Duodenal mucosa (tissue), 2 donors: ENCODE results near the gene SLA2.
"Not testable (repeated sequence)": the region's sequence is repeated elsewhere in the genome, so short reads cannot be mapped to it uniquely, and the experiment has no call there.

Experiments used
- H3K27ac ChIP-seq: one replicate; pipeline ENCODE4 v1.7.0; 2013; ENCODE audit warnings: low read depth, low read length
- H3K27me3 ChIP-seq, 2 donors: one replicate each; pipeline ENCODE4 v1.7.0; 2013; ENCODE audit warnings: low read length in 2 of 2, control low read depth in 1 of 2; ENCODE audit not compliant: insufficient read depth in 2 of 2, control insufficient read depth in 1 of 2
- H3K36me3 ChIP-seq, 2 donors: one replicate each; pipeline ENCODE4 v1.7.0; 2013; ENCODE audit warnings: low read length in 2 of 2, control low read depth in 1 of 2; ENCODE audit not compliant: insufficient read depth in 2 of 2, control insufficient read depth in 1 of 2
- H3K4me1 ChIP-seq, 2 donors: one replicate each; pipeline ENCODE4 v1.7.0; 2013; ENCODE audit warnings: low read length in 2 of 2, control low read depth in 1 of 2; ENCODE audit not compliant: insufficient read depth in 2 of 2, control insufficient read depth in 1 of 2
- H3K4me3 ChIP-seq, 2 donors: one replicate each; pipeline ENCODE4 v1.7.0; 2013; ENCODE audit warnings: low read length in 2 of 2, low read depth in 1 of 2
- H3K9ac ChIP-seq, 2 donors: one replicate each; pipeline ENCODE4 v1.7.0; 2013; ENCODE audit warnings: low read length in 2 of 2, low read depth in 1 of 2
- H3K9me3 ChIP-seq, 2 donors: one replicate each; pipeline ENCODE4 v1.7.0; 2013; ENCODE audit warnings: low read length in 2 of 2, control low read depth in 1 of 2; ENCODE audit not compliant: control insufficient read depth in 1 of 2

The SLA2 gene

DNA sequence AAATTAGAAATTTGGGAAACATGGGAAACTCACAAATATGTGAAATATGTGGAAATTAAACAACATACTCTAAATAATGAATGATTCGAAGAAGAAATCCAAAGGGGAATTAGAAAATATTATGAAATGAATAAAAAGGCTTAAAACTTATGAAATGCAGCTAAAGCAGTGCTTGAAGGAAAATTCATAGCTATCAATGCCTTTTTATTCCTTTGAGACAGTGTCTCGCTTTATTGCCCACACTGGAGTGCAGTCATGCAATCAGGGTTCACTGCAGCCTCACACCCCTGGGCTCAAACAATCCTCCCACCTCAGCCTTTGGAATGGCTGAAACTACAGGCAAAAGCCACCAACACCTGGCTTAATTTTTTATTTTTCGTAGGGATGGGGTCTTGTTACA, 80.5 kb downstream of the SLA2 start:
- no peaks in the 10 kb centered on the region for H3K36me3 ChIP-seq
- no peak overlapping the region for H3K9ac ChIP-seq
- H3K9me3 ChIP-seq: peaks cover 0 to 3% of the 10 kb centered on the region in 2 donors
- H3K27me3 ChIP-seq: no peaks in the 10 kb centered on the region
- no peak overlapping the region for H3K27ac ChIP-seq
- H3K4me3 ChIP-seq: no peak overlapping the region
- H3K4me1 ChIP-seq: no peaks in the 10 kb centered on the region

DNA sequence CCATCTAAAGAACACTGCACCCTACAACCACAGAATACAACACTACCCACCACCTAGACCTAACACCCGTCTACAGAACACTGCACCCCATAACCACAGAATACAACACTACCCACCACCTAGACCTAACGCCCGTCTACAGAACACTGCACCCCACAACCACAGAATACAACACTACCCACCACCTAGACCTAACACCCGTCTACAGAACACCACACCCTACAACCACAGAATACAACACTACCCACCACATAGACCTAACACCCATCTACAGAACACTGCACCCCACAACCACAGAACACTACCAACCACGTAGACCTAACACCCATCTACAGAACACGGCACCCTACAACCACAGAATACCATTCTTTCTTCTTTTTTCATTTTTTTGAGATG, 81.3 kb downstream of the SLA2 start:
- not testable (repeated sequence) for H3K27ac ChIP-seq, H3K9ac ChIP-seq, H3K27me3 ChIP-seq, H3K9me3 ChIP-seq, H3K4me3 ChIP-seq, H3K4me1 ChIP-seq, H3K36me3 ChIP-seq

DNA sequence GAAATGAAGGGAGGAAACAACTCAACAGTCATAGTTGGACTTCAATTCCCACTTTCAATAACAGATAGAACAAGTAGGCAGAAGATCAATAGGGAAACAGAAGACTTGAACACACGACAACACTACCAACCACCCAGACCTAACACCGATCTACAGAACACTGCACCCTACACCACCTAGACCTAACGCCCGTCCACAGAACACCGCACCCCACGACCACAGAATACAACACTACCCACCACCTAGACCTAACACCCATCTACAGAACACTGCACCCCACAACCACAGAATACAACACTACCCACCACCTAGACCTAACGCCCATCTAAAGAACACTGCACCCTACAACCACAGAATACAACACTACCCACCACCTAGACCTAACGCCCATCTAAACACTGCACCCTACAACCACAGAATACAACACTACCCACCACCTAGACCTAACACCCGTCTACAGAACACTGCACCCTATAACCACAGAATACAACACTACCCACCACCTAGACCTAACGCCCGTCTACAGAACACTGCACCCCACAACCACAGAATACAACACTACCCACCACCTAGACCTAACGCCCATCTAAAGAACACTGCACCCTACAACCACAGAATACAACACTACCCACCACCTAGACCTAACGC, 81.8 kb downstream of the SLA2 start:
- H3K9ac ChIP-seq, H3K9me3 ChIP-seq, H3K27me3 ChIP-seq, H3K4me3 ChIP-seq, H3K36me3 ChIP-seq, H3K27ac ChIP-seq, H3K4me1 ChIP-seq: not testable (repeated sequence)

DNA sequence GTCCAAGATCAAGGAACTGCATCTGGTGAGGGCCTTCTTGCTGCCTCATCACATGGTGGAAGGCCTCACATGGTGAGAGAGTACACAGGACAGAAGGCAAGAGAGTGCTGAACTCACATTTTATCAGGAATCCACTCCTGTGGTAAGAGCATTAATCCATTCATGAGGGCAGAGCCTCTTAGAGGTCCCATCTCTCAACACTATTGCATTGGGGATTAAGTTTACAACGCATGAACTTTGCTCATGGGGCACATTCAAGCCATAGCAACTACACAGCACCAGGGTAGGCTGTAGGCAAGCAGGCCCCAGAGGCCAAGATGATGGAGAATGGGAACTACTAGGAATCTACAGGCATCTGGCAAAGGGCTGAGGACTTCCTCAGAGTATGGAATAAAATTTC, 82.6 kb downstream of the SLA2 start:
- Histone ChIP-seq H3K9me3 (peaks cover 0 to 3% of the 10 kb centered on the region in 2 donors), H3K27me3 (no peaks in the 10 kb centered on the region)

DNA sequence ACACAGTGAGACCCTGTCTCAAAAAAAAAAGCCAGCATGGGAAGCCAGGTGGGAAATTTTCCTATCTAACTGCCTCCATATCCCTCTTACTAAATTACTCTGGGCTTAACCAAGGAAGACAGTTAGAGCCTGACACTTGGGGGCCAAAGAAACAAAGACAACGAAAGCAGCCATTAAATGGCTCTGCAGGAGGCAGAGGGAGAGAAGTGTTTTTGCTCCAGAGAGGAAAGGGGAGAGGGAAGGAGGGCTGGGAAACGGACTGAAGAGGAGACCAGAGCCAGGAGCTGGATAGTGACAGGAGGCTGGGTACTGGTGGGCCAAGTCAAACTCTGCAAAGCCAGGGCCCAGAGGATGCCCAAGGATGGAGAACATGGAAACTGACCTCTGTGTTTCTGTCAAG, 83.3 kb downstream of the SLA2 start:
- H3K27ac ChIP-seq: no peak overlapping the region
- H3K27me3 ChIP-seq: no peaks in the 10 kb centered on the region
- no peak overlapping the region for H3K9ac ChIP-seq
- no peaks in the 10 kb centered on the region for H3K4me1 ChIP-seq
- H3K36me3 ChIP-seq: no peaks in the 10 kb centered on the region
- peaks cover 0 to 3% of the 10 kb centered on the region in 2 donors for H3K9me3 ChIP-seq
- no peak overlapping the region for H3K4me3 ChIP-seq

More for the DNA sequence above, 82.6 kb downstream of the SLA2 start:
- H3K4me3 ChIP-seq: no peak overlapping the region
- H3K4me1 ChIP-seq: no peaks in the 10 kb centered on the region
- no peaks in the 10 kb centered on the region for H3K36me3 ChIP-seq
- no peak overlapping the region for H3K9ac ChIP-seq
- H3K27ac ChIP-seq: no peak overlapping the region
